ENCODE data around the gene PSMB3.

PSMB3 gene

DNA sequence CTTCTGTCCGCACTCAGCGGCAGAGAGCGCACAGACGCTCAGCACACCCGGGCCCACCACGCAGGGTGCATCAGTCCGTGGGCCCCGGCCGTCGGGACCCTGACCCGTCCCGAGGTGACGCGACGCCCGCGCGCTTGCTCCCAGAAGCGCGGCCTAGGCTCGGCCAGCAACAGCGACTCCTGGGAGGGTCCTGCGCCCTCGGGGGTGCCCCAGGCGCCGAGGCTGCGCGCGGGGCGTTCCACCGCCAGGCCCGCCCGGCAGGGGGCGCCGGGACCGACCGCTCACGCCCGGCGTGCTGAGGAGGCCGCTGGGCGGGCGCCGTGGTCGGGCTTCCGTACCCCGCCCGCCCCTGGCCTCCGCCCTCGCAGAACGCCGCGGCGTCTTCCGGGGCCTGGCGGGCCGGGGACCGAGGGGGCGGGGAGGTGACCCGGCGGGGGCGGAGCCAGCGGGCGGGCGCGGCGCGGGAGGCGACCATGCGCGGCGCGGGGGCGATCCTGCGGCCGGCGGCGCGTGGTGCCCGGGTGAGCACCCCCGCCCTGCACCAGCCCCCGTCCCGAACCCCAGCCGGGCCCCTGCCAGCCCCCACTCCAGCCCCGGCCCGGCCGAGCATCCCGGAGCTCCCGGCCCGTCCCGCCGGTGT lies 22.5 kb upstream of the PSMB3 start, which contains the start of gene CISD3:
Gene CISD3 (plus strand): TSS at position 456 of the 640 bp plus-strand sequence. CDS start 18 bp downstream, at position 474.
- TF ChIP-seq, protein P1, sequence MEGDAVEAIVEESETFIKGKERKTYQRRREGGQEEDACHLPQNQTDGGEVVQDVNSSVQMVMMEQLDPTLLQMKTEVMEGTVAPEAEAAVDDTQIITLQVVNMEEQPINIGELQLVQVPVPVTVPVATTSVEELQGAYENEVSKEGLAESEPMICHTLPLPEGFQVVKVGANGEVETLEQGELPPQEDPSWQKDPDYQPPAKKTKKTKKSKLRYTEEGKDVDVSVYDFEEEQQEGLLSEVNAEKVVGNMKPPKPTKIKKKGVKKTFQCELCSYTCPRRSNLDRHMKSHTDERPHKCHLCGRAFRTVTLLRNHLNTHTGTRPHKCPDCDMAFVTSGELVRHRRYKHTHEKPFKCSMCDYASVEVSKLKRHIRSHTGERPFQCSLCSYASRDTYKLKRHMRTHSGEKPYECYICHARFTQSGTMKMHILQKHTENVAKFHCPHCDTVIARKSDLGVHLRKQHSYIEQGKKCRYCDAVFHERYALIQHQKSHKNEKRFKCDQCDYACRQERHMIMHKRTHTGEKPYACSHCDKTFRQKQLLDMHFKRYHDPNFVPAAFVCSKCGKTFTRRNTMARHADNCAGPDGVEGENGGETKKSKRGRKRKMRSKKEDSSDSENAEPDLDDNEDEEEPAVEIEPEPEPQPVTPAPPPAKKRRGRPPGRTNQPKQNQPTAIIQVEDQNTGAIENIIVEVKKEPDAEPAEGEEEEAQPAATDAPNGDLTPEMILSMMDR (IDR thresholded peaks at IDR 0.05) = peak; percentile 88

DNA sequence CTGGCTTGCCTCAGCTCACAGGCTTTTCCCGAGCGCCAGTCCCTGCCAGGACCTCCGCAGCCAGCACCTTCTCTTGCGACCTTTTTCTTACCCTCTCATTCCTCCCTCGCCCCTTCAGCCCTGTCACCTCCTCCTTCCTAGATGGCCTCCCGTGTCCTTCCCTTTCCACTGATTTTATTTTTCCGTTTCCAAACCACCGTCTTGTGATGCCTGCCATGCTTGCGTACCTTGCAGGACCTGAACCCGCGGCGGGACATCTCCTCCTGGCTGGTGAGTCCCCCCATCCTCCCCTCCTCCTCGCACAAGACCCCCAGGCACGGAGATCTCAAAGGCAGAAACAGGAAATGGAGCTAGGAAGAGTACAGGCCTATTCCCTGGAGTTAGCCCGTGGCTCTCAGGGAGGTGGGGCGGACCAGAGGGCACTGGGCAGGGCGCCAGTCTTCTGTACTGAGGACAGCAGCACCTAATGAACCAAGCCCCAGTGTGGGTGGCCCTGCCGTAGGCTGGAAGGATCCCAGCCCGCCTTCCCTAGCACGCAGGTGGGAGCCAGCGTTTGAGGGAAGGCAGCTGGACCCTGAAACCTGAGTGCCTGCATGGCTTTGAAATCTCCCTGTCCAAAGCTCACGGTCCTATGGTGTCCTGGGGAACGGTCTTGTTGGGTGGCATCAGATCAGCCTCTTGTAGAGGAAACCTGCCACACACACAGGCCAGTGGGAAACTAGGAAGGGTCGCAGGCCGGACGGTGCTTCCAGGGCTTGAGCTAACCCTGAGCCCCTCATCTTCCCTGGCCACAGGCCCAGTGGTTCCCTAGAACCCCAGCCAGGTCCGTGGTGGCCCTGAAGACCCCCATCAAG lies 21.8 kb upstream of the PSMB3 start:
- TF ChIP-seq, protein P1 (IDR thresholded peaks at IDR 0.05) = no peak

DNA sequence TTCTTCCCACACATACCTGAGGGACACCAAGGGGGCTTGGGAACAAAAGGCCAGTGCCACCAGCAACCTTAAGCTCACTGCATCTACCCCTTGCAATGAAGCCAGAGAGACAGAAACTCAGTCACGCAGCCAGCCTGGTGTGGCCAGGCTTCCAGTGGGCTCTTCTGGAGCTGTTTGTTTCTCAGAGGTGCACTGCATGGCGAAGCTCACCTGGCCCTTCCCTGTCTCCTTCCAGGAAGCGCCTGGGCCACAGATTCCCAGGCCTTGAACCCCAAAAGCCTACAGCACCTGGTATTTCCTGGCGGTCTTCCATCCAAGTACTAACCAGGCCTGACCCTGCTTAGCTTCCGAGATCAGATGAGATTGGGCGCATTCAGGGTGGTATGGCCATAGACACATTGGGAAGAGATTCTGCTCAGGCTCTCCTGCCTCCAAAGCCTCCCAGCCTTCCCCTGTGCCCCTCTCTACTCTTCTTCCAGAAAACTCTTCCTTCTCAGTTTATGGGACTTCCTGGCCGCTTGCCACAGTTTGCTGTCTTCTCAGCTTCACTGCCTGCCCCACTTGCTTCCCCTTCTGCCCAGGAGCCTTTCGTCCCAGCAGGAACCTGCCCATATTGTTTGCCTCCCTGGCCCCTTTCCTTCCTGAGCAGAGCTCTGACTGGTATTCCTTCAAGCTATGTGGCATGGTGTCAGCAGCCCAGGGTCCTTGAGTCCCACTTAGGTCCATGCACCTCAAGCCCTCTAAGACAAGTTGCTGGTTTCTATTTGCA lies 20.8 kb upstream of the PSMB3 start:
- TF ChIP-seq, protein P1 (IDR thresholded peaks at IDR 0.05) = no peak

DNA sequence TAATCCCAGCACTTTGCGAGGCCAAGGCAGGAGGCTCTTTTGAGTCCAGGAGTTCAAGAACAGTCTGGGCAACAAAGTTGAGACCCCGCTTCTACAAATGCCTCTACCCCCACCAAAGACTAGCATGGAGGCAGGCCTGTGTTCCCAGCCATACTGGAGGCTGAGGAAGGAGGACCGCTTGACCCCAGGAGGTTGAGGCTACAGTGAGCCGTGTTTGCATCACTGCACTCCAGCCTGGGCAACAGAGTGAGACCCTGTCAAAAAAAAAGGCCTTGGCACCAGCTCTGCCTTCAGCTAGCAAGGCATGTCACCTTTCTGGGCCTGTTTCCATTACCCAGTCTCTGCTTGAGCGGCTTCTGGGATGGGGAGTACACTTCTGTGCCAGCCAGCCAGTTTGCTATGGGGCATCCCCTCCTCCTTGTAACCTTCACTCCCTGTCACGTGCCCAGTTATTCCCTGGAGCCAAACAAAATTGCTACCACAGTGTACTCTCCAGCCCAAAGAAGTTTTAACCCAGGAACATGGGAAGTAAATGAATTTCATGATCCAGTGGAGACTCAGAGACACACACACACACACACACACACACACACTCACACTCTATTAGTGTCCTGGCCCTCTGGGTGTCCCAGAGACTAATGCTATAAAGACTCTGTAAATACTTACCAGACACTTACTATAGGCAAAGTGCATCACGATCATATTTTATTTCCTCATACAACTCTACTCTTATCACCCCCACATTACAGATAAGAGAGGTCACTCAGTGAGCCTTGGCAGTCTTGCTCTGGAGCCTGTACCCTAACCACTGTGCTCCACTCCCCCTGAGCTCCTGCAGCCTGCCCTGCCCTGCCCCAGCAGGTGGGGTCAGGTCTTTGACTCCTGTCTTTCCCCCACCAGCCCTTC lies 19.9 kb upstream of the PSMB3 start:
- TF ChIP-seq, protein P1 (IDR thresholded peaks at IDR 0.05) = no peak

DNA sequence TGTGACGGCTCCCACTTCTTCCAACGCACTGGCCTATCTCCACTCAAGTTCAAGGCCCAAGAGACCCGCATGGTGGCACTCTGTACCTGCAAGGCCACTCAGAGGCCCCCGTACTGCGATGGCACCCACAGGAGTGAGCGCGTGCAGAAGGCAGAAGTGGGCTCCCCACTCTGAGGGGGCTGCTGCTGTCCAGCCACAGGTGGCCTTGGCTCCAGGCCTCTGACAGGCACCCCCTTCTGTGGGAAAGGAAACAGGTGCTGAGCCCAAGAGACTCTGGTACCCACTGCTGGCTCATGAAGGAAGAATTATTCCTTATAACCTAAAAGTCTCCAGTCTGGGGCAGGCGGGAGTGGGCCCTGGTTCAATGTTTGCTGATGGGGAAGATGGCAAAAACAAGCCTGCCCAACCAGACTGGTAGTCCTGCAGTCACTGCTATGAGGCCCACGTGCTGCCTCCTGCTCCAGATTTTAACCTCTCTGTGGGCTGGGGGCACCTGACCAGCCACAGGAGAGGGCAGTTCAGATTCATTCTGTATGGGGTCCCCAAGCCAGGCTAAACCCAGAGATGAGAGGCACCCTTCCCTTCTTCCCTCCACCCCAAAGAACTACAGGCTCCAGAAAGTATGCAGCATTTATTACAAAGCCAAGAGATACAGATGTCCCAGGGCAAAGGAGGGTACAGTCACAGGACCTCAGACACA lies 19.1 kb upstream of the PSMB3 start:
- TF ChIP-seq, protein P1 (IDR thresholded peaks at IDR 0.05) = peak; percentile 23; the same call in 1 of the 2 replicates

DNA sequence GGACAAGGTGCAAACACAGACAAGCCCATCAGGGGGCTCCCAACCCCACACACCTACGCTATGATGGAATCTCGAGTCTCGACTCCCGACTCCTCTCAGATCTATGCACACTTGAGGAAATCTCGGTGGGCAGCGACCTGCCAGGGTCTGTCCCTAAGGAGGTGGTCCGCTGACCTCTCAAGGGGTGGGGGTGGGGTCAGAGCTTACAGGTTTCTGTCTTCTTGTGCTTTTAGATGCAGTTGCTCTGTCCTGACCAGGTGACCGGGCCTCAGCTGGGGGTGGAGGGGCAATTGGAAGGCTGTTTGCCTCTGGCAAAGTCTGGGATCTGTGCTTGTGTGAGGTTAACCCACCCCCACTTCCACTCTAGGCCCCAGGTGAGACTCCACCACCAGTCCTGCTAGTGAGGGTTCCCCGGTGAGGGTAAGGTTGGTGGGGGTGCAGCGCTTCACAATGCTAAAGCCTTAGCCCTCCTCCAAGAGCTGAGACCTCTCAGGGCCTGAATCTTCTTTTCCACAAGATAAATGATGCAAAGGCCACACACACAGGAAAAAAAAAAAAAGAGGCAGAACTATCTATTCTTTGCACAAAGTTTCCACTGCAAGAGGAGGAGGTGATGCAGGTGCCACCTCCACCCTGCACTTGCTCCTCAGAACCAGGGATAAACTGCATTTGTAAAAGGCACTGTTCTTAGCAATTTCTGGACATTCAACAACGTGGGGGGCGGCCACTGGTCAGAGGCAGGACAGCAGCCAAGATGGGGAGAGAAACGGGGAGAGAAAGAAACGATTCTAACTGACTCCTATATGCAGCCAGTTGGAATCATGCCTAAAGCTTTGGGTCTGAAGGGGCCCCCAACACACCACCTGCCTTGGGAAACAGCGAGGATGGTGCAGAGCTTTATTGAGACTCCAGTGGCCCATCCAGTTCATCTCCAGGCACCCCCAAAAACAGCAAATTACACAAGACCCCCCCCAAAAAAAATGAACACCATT lies 18.3 kb upstream of the PSMB3 start:
- TF ChIP-seq, protein P1 (IDR thresholded peaks at IDR 0.05) = no peak; the same call in 1 of the 2 replicates
